ENCODE data around the gene TMEM120A. TPM values are rescaled to one million over a fixed set of nuclear protein-coding genes. Genes with fewer than 3 reads are reported as not detected.
"Not testable (repeated sequence)": the region's sequence is repeated elsewhere in the genome, so short reads cannot be mapped to it uniquely, and the experiment has no call there.

The TMEM120A gene
- 29.4 and 33.8 TPM in 2 replicates for total RNA-seq

DNA sequence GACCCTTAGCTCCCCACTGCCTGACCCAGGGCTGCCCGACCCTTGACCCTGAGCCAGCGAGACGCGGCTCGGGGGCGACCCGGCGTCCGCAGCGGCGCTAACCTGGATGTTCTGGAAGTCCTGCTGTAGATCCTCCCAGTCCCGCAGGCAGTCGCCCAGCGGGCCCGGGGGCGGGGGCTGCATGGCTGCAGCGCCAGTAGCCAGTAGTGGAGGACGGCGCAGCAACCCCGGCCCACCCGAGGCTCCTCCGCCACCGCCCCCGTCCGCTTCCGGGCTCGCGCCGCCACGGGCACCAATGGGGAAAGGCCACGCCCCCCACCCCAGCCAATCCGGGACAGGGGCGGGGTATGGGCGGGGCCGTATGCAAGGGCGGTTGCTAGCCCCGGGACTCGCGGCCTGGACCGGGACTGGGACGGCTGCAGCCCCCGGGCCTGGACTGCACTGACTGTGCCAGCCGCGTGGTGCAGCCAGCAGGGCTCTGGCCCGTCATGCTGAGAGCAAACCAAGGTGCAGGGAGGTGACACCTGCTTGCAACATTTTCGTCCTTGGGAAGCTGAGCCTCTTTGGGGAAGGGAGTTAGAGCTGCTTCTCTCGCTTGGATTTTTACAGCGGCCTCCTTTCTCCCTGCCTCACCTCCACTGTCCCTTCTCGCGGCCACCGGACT is at the start of gene TMEM120A:
TSS of gene TMEM120A (minus strand) at position 208 of the 664 bp plus-strand sequence. CDS start at position 183, 25 bp downstream.
- DNase-seq (ENCODE audit: low read depth, low spot score) = peak; percentile 75

DNA sequence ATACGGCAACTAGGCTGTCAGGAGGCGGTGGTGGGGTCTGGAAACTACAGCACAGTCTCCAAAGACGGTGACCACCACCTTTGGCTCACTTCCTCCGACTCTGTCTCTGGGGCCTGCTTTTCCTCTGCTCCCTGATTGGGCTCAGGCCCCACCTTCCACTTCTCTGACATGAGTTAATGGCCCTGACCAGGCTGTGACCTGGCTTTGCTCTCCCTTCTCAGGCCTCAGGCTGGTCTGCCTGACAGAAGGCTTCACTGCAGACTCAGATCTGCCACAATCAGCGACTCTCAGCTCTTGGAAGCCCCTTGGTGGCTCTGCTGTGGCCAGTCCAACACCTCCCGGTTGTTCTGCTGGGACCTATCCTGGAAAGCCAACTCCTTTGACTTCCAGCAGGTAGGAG is 45.7 kb upstream of the TMEM120A start:
- DNase-seq (ENCODE audit: low read depth, low spot score) = no peak

DNA sequence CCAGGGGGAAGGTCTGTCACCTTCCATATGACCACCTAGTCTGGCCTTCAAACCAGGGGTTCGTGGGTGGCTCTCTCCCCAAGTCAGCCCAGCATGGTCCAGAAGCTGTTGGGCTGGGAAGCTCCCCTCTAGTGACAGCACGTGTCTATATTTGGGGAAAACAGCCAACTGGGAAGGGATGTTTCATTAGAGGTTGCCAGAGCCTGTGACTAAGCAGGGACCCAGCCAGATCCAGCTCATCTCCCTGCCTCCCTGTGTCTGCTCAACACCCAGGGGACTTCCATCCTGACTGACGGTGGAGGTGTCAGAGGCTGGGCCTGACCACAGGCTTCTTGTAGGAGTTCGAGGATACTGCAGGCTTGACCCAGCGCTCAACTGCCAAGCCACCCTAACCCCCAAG is 42.9 kb upstream of the TMEM120A start:
- DNase-seq (ENCODE audit: low read depth, low spot score) = no peak

DNA sequence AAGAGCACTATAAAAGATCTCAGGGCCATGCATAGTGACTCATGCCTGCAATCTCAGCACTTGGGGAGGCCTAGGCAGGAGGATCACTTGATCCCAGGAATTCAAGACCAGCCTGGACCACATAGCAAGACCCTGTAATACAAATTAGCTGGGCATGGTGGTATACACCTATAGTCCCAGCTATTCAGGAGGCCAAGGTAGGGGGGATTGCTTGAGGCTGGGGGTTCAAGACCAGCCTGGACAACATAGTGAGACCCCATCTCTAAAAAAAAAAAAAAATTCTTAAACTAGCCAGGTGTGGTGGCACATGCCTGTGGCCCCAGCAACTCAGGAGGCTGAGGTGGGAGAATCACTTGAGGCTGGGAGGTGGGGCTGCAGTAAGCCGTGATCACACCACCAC is 37.6 kb upstream of the TMEM120A start:
- no peak for DNase-seq (ENCODE audit: low read depth, low spot score)

DNA sequence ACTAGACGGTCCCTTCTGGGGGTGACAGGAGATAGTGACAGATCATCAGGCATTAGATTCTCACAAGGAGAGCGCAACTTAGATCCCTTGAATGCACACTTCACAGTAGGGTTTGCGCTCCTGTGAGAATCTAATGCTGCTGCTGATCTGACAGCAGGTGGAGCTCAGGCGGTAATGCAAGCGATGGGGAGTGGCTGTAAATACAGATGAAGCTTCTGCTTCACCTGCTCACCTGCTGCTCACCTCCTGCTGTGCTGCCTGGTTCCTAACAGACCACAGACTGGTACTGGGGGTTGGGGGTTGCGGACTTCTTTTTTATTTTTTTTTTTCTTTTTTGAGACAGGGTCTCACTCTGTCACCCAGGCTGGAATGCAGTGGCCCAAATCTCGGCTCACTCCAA is 35.3 kb upstream of the TMEM120A start:
- DNase-seq (ENCODE audit: low read depth, low spot score) = not testable (repeated sequence)

DNA sequence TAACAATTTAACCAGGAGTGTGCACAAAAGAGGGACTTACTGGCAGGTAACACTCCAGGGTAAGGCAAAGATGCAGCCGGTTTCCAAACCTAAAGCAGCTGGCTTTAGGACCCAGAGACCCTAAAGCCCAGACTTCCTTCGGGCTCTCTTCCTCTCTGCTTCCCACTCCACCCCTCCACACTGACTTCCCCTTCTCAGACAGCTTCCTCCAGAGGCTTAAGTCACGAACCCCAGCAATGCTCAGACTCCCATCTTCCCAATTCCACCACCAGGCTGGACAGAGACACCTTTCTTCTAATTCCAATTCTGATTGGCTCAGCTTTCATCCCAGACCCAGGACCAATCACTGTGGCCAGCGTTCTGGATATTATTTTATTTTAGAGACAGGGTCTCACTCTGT is 28.6 kb upstream of the TMEM120A start:
- DNase-seq (ENCODE audit: low read depth, low spot score) = no peak

DNA sequence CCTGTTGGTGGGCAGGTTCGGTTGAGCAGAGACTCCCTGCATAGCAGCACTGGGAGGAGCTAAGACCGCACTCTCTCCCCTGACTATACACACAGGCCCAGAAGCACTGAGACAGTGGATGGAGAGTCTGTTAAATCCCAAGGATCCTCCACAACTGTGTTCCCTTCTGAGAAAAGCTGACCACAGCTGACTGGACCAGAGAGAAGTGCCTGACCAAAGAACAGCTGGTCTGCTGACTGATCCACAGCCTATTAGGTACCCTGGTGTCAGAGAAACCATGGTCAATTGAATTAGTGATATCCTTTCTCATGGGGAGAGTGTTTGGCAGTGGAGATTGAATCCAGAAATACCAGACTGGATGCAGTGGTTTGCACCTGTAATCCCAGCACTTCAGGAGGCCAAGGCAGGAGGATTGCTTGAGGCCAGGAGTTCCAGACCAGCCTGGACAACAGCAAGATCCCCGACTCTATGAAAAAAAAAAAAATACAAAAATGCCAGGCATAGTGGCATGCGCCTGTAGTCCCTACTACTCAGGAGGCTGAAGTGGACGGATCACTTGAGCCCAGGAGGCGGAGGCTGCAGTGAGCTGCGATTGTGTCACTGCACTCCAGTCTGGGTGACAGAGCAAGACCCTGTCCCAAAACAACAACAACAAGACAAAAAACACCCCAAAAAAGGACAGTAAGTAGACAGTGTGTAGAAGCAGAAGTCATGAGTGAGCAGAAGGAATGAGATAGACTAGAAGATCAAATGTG is 27.8 kb upstream of the TMEM120A start:
- DNase-seq (ENCODE audit: low read depth, low spot score) = no peak

DNA sequence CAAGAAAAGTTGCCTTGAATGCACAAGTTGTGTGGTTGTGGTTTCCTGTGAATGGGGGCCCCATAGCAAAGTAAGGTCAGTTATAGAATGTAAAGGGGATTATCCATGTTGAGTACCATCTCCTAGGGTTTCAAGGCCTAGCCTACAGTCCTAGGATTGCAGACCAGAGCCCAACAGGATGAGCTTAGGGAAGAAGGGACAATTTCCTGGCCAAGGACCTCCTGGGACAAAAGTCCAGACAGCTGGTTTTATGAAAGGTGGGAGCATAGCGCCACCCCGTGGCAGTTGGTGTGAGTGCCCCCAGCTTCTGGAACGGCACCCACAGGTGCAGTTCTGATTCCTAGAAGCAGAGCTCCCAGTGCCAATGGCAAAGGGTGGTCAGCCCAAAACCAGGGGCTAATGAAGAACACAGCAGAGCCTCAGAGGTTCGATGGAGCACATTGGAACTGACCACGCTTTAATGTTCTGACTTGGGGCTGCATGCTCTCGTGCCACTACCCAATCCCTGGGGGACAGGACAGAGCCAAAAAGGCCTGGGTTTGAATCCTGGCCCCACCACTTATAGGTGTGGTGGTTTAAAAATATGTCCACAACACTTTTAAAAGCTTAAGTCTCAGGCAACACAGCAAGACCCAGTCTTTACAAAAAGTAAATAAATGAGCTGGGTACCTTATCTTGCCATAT is 25.8 kb upstream of the TMEM120A start:
- no peak for DNase-seq (ENCODE audit: low read depth, low spot score)

DNA sequence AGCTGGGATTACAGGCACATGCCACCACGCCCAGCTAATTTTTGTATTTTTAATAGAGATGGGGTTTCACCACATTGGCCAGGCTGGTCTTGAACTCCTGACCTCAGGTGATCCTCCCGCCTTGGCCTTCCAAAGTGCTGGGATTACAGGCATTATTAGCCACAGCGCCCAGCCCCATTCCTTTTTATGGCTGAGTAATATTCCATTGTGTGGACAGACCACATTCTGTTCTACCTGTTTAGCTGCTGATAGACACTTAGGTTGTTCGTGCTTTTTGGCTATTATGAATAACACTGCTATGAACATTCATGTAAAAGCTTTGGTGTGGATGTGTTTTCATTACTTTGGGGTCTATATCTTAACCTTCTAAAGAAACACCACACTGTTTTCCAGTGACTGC is 24.1 kb upstream of the TMEM120A start:
- DNase-seq (ENCODE audit: low read depth, low spot score) = not testable (repeated sequence)

DNA sequence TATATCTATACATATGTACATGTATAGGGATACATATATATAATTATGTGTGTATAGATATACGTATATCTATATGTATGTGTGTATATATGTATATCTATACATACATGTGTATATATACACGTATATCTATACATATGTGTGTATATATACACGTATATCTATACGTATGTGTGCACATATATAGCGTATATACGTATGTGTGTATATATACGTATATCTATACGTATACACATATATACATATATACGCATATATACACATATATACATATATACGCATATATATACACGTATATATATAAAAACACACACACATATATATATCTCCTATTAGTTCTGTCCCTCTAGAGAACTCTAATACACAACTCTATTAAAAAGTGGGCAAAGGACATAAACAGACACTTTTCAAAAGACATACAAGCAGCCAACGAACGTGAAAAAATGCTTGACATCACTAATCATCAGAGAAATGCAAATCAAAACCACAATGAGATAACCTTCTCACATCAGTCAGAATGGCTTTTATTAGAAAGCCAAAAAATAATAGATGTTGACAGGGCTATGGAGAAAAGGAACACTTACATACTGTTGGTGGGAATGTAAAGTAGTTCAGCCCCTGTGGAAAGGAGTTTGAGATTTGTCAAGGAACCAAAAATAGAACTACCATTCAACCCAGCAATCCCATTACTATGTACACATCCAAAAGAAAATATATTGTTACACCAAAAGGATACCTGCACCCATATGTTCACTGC is 22.0 kb upstream of the TMEM120A start:
- DNase-seq (ENCODE audit: low read depth, low spot score) = no peak

DNA sequence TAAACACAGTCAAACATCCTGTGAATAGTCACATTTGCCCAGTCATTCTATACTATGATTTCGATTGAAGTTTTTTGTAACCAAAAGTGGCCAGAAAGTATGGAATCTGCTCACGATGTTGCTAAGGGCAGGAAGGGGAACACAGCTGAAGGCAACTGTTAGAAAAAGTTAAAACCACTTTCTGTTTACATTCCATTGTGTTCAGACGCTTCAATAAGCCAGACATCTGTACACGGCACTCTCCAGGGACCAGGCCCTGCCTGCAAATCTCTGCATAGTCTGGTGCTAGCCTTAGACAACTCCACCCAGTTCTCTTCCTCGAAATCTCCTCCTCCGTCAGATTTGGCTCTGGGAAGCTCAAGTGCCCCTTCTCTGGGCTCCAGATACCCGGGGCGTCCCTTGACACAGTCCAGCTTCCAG is 17.1 kb upstream of the TMEM120A start:
- no peak for DNase-seq (ENCODE audit: low read depth, low spot score)

DNA sequence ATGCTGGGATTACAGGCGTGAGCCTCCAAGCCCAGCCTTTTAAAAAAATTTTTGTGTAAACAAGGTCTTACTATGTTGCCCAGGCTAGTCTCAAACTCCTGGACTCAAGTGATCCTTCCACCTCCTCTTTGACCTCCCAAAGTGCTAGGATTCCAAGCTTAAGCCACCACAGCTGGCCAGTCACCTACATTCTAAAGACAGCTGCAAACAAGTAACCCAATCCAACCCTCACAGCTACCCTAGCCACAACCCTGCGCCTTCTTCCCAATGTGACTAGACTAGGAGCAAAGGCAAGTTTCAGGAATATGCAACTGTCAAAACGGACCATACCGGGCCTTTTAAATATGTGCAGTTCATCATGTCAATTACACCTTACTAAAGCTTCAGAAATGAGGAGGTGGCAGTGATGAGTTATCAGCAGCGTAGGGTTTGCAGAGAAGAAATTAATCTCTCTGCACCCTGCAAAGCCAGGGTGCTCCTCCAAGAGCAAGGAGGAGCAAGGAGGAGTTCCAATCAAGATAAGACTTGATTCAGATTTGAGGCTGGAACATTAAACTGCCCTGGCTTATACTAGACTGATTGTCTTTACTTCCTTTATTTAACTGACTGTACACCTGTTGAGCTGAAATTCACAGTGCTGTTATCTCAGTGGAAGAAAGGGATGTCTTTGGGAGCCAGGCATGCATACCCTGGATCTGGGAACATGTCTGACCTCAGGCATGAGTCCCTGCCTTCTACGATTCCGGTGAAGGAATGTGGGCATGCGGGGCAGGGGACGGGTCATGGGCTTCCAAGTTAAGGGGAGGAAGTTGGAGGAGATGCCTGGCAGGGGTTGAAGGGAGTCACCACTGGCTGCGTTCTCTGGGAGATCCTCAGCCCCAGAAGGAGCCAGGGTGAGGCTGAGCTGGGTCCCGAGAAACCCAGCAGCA is 15.5 kb upstream of the TMEM120A start:
- DNase-seq (ENCODE audit: low read depth, low spot score) = no peak

DNA sequence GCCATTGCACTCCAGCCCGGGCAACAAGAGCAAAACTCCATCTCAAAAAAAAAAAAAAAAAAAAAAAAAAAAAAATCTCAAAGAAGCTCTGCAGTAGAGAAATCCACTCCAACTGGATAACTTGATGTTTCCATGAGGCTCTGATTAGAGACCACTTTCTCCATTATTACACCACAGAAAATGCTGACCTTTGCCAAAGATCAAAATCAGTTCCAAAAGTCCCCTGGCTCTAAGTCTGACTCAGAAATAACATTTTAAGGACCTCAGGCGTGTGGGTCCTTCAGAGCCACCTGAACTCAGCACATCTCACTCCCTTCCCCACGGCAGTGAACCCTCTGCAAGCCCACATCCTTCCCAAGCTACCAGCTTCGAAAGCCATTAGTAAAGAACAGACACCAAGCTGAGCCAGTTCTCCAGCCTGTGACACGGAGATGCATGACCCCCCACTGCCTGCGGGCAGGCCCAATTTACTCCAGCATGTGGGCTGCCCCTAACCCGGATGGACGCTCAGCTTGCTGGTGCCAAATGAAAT is 13.8 kb upstream of the TMEM120A start:
- DNase-seq (ENCODE audit: low read depth, low spot score) = no peak

DNA sequence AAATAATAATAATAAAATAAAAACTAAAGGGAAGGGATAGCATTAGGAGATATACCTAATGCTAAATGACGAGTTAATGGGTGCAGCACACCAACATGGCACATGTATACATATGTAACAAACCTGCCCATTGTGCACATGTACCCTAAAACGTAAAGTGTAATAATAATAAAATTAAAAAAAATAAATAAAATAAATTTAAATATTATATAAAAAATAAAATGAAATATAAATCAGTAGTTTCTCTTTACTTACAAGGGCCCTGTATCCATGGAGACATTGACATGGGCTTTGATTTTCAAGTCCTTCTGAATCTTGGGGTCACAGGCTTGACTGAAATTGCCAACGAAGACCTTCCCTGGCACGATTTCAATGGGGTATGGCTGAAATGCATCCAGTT is 10.6 kb upstream of the TMEM120A start:
- DNase-seq (ENCODE audit: low read depth, low spot score) = not testable (repeated sequence)

DNA sequence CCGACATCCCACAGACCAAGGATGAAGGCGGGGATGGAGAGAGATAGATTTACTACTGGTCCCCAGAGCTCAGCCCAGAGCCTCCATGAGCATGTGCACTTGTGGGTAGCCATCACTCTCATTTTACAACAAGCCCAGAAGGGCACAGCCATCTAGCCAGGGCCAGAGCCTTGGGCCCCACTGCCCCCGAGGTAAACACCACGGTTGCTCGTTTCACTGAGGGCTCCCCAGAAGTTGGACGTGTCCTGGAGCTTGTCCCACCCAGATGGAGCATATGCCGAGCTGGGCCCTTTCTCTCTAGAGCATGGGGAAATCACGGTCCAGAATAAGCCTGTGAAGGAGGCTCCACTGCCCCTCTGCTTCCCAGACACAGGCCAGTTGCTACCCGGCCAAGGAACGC is 9.0 kb upstream of the TMEM120A start:
- DNase-seq (ENCODE audit: low read depth, low spot score) = no peak

DNA sequence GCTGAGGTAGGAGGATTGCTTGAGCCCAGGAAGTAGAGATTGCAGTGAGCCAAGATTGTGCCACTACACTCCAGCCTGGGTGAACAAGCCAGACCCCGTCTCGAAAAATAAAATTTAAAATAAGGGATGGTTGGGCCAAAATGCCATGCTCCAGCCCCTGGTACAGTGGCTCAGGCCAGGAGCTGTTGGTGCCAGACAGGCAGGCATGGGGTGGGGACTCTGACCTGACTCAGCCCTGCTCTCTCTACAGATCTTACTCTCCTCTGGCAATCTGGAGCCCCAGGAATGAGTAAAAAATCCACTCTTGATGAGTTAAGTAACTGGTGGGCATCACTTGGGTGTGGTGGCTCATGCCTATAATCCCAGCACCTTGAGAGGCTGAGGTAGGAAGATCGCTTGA is 8.4 kb upstream of the TMEM120A start:
- no peak for DNase-seq (ENCODE audit: low read depth, low spot score)

DNA sequence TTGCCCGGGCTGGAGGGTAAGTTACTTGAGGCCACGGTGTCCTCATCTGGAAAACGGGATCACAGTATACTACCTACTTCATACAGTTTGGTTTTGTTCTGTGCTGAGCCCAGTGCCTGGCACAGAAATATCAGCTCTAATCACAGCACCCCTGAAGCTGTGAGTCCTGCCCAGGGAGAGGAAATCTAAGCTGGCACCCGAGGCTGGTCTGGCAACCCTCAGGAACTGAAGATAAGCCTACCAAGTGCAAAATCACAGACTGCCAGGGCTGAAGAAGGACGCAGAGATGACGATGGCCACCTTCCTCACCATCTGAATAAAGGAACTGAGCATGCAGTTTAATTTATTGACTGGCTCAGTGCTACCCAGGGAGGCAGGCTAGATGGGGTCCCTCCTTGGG is 7.7 kb upstream of the TMEM120A start:
- no peak for DNase-seq (ENCODE audit: low read depth, low spot score)

DNA sequence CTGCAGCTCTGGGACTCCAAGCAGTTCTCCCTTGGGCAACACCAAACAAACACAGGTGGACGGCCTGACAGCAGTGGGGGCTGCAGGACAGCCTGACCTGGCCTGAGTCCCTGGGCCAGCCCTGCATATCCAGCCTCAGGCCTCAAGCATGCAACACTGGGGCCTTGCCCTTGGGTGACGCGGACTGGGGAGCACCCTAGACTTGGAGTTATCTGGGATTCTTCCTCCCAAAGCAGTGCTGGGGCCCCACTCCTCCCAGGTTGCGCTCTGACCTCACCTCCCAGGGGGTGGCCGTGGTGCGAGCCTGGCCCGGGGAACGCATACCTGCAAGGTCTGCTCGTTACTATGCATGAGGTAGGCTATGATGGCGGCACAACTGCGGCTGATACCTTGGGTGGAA is 6.2 kb upstream of the TMEM120A start:
- no peak for DNase-seq (ENCODE audit: low read depth, low spot score)

DNA sequence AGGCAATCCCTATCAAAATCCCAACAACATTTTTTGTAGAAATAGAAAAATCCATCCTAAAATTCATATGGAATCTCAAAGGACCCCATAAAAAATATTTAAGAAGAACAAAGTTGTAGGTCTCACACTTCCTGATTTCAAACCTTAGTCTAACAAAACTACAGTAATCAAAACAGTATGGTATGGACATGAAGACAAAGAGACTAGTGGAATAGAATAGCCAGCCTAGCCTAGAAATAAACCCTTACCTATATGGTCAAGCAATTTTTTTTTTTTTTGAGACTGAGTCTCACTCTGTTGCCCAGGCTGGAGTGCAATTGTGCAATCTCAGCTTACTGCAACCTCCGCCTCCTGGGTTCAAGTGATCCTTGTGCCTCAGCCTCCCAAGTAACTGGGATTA is 3.6 kb upstream of the TMEM120A start:
- DNase-seq (ENCODE audit: low read depth, low spot score) = no peak

DNA sequence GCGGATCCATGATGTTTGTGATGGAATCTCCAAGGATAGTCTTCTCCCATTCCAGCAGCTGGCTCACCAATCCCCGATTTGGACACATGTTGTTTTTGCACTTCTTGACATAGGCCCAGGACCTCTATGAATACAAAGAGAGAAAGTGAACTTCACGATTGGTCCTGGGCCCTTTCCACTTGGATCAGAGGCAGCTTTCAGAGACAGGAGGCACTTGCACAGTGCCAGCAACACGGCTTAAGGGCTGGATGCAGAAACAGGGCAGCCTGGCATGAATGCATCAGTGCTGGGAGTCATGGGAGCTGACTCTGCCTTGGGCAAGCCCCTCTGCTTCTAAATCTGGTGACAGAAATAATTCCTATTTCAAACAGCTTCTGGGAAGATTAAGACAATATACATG is 2.1 kb upstream of the TMEM120A start:
- DNase-seq (ENCODE audit: low read depth, low spot score) = no peak

All from pulmonary artery endothelial cell (primary cell).